Adrenal gland (tissue), 5 donors: ENCODE data around the gene CKMT2.

ENCODE experiments used
- POLR2A ChIP-seq, 2 donors: fragments of 450-650 bp; IDR thresholded peaks; one replicate each; pipeline ENCODE4 v1.6.1; 2017; ENCODE audit warnings: antibody characterized with exemption in 2 of 2, mild to moderate bottlenecking in 2 of 2, moderate library complexity in 1 of 2
- TF ChIP-seq, protein P1 (sequence below), 6 experiments: fragments of 450-650 bp in 4 of 6; fragments of 200-600 bp in 2 of 6; sonication (generic) in 1 of 6; IDR thresholded peaks; 1 replicate in 5 of 6; 2 replicates in 1 of 6; pipeline versions ENCODE4 v1.5.1 to v1.8.0; 2016 to 2021; ENCODE audit warnings: antibody characterized with exemption in 6 of 6, mild to moderate bottlenecking in 2 of 6, moderate library complexity in 1 of 6
- donor health status: DM: no; HTN: no; CAD: no.

- TF ChIP-seq, protein P1, sequence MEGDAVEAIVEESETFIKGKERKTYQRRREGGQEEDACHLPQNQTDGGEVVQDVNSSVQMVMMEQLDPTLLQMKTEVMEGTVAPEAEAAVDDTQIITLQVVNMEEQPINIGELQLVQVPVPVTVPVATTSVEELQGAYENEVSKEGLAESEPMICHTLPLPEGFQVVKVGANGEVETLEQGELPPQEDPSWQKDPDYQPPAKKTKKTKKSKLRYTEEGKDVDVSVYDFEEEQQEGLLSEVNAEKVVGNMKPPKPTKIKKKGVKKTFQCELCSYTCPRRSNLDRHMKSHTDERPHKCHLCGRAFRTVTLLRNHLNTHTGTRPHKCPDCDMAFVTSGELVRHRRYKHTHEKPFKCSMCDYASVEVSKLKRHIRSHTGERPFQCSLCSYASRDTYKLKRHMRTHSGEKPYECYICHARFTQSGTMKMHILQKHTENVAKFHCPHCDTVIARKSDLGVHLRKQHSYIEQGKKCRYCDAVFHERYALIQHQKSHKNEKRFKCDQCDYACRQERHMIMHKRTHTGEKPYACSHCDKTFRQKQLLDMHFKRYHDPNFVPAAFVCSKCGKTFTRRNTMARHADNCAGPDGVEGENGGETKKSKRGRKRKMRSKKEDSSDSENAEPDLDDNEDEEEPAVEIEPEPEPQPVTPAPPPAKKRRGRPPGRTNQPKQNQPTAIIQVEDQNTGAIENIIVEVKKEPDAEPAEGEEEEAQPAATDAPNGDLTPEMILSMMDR (IDR thresholded peaks at IDR 0.05) = no peak
- no peak for TF ChIP-seq POLR2A (IDR thresholded peaks at IDR 0.05)
These were observed 13.7 kb upstream of the CKMT2 start for GRCh38 chr5:81219389-81219788.
